PC-3 (cell line): Measurements from ENCODE around the gene SLC6A9.

Experiments used
- CTCF ChIP-seq: fragments of 300-600 bp; sonication (generic); conservative IDR thresholded peaks from 2 replicates; pipeline ENCODE4 v1.5.1; 2017; ENCODE audit warnings: antibody characterized with exemption, low read depth, mild to moderate bottlenecking, low read length
- EZH2 ChIP-seq: fragments of 300-600 bp; sonication (generic); IDR thresholded peaks from one replicate; pipeline ENCODE4 v1.6.1; 2017; ENCODE audit warnings: antibody characterized with exemption, mild to moderate bottlenecking, low read length; ENCODE audit not compliant: unreplicated experiment
- EZH2phosphoT487 ChIP-seq: fragments of 300-600 bp; sonication (generic); IDR thresholded peaks from 2 replicates; pipeline ENCODE4 v1.6.1; 2018; ENCODE audit warnings: mild to moderate bottlenecking, antibody characterized with exemption, low read length, borderline replicate concordance

- TF ChIP-seq CTCF (no peak), EZH2 (no peak), EZH2phosphoT487 (no peak)
Observed at GRCh38 chr1:44076066-44076465, 44.8 kb upstream of the SLC6A9 start.
